Nephron (organoid): Measurements from ENCODE around the gene STX1A.

Experiments
- H3K27ac Mint-ChIP-seq, 3 experiments: 2 replicates each; pipeline ENCODE4 v1.8.0; 2020; ENCODE audit warnings: mixed read lengths in 3 of 3, mild to moderate bottlenecking in 2 of 3, moderate library complexity in 1 of 3
- H3K27me3 Mint-ChIP-seq: 2 replicates; pipeline ENCODE4 v1.8.0; 2021; ENCODE audit warnings: low read depth, mild to moderate bottlenecking, moderate library complexity, mixed read lengths
- H3K36me3 Mint-ChIP-seq: 2 replicates; pipeline ENCODE4 v1.8.0; 2020; ENCODE audit warnings: low read depth, mixed read lengths
- H3K4me1 Mint-ChIP-seq: 2 replicates; pipeline ENCODE4 v1.8.0; 2020; ENCODE audit warnings: mixed read lengths
- H3K4me3 Mint-ChIP-seq, 3 experiments: 2 replicates each; pipeline ENCODE4 v1.8.0; 2020; ENCODE audit warnings: mild to moderate bottlenecking in 3 of 3, mixed read lengths in 3 of 3, moderate library complexity in 2 of 3
- H3K9me3 Mint-ChIP-seq: 2 replicates; pipeline ENCODE4 v1.8.0; 2020; ENCODE audit warnings: mixed read lengths
- TF ChIP-seq, protein P1 (sequence below), 3 experiments: fragments of 200-600 bp; sonication (generic); IDR thresholded peaks; one replicate each; pipeline ENCODE4 v1.5.0; 2021; ENCODE audit warnings: antibody characterized with exemption in 3 of 3; ENCODE audit not compliant: unreplicated experiment in 3 of 3

STX1A gene

DNA sequence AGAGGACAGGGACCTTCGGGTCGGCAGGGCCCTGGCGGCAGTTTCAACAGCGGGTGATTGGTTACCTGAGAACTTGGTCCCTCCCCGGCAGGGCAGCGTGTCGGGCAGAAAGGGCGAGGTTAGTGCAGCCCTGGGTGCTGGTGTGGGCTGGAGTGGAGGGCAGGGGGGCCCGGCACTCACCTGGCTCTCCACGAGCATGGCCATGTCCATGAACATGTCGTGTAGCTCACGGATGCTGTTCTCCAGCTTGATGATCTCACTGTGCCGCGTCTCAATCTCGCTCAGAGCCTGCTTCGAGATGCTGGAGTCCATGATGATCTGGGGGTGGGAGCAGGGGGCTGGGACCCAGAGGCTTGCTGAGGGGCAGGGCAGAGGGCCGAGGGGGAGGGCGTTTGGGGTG lies 16.8 kb downstream of the STX1A start:
- Mint-ChIP-seq H3K36me3 (peaks cover 15% of the 10 kb centered on the region), H3K27ac (peak overlapping the region in 1 of 3 experiments; percentile 6), H3K27me3 (no peaks in the 10 kb centered on the region), H3K9me3 (no peaks in the 10 kb centered on the region), H3K4me3 (no peak overlapping the region), H3K4me1 (peaks cover 40% of the 10 kb centered on the region)
- TF ChIP-seq, protein P1, sequence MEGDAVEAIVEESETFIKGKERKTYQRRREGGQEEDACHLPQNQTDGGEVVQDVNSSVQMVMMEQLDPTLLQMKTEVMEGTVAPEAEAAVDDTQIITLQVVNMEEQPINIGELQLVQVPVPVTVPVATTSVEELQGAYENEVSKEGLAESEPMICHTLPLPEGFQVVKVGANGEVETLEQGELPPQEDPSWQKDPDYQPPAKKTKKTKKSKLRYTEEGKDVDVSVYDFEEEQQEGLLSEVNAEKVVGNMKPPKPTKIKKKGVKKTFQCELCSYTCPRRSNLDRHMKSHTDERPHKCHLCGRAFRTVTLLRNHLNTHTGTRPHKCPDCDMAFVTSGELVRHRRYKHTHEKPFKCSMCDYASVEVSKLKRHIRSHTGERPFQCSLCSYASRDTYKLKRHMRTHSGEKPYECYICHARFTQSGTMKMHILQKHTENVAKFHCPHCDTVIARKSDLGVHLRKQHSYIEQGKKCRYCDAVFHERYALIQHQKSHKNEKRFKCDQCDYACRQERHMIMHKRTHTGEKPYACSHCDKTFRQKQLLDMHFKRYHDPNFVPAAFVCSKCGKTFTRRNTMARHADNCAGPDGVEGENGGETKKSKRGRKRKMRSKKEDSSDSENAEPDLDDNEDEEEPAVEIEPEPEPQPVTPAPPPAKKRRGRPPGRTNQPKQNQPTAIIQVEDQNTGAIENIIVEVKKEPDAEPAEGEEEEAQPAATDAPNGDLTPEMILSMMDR (IDR thresholded peaks at IDR 0.05; ENCODE audit: unreplicated experiment in 3 of 3): no peak

DNA sequence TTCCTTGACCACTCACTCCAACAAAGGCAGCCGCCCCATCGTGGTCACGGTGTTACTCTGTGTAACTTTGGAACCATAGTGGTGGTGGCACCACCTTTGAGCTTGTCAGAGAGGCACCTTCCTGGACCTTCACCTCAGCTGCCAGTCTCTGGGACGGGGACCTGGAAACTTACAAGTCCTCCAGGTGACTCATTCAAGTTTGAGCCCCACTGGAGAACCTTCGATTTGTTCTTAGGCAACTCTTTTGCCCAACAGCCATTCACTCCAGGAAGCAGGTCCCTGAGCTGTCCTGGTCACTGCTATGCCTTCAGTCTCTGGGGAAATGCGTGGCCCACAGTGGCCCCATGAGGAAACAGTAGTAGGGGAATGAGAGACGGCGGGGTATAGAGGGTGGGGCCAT lies 17.2 kb downstream of the STX1A start:
- Mint-ChIP-seq H3K27me3 (no peaks in the 10 kb centered on the region), H3K4me1 (peaks cover 40% of the 10 kb centered on the region), H3K4me3 (no peak overlapping the region), H3K36me3 (peaks cover 18% of the 10 kb centered on the region), H3K9me3 (no peaks in the 10 kb centered on the region), H3K27ac (peak overlapping the region in 2 of 3 experiments; percentile 6 to 48)
- TF ChIP-seq, protein P1 (IDR thresholded peaks at IDR 0.05; ENCODE audit: unreplicated experiment in 3 of 3): no peak

DNA sequence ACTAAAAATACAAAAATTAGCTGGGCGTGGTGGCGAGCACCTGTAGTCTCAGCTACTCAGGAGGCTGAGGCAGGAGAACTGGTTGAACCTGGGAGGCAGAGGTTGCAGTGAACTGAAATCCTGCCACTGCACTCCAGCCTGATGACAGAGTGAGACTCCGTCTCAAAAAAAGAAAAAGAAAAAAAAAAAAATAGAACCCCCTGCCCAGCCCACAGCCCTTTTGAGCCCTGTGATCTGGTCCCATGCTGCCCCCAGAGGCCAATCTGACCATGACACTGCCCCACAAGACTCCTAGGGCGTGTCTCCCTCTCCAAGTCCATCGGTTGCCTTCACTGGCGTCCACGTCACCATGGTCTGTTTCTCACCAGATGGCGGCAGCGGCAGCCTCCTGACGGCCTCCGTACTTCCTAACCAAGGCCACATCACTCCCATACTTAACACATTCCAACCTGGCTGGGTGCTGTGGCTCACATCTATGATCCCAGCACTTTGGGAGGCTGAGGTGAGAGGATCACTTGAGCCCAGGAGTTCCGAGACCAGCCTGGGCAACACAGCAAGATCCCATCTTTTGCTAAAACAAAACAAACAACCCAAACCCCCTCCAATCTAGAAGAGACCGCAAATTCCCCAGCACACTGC lies 18.0 kb downstream of the STX1A start:
- H3K27me3 Mint-ChIP-seq: no peaks in the 10 kb centered on the region
- H3K36me3 Mint-ChIP-seq: peaks cover 26% of the 10 kb centered on the region
- peak overlapping the region; percentile 6 to 56 (median 48) for H3K27ac Mint-ChIP-seq
- H3K9me3 Mint-ChIP-seq: no peaks in the 10 kb centered on the region
- H3K4me1 Mint-ChIP-seq: peaks cover 35% of the 10 kb centered on the region
- H3K4me3 Mint-ChIP-seq: no peak overlapping the region
- TF ChIP-seq, protein P1 (IDR thresholded peaks at IDR 0.05; ENCODE audit: unreplicated experiment in 3 of 3): peak; percentile 47 to 63 (median 56)

DNA sequence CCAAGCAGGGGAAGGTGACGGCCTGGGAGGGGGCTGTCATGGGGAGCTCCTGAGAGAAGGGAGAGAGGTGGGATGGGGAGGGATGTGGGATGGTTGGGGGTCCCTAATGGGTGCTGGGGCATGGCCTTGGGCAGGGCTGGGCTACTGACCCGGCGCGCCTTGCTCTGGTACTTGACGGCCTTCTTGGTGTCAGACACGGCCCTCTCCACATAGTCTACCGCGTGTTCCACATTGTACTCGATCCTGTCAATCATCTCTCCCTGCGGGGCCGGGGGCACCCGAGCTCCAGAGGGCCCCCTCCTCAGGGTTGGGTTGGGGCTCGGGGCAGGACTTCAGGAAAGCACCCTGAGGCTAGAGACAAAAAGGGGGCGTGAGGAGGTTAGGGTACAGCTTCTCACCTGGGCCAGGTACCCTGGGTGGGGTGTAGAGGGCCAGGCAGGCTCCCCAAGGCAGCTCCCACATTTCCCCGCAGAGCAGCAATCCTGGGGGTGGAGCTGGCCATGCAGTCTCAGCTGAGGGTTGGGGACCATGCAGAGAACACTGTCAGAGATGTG lies 18.8 kb downstream of the STX1A start:
- H3K9me3 Mint-ChIP-seq: no peaks in the 10 kb centered on the region
- no peaks in the 10 kb centered on the region for H3K27me3 Mint-ChIP-seq
- TF ChIP-seq, protein P1 (IDR thresholded peaks at IDR 0.05; ENCODE audit: unreplicated experiment in 3 of 3): no peak
- peaks cover 28% of the 10 kb centered on the region for H3K36me3 Mint-ChIP-seq
- H3K4me1 Mint-ChIP-seq: peaks cover 30% of the 10 kb centered on the region
- no peak overlapping the region for H3K27ac Mint-ChIP-seq
- H3K4me3 Mint-ChIP-seq: no peak overlapping the region

DNA sequence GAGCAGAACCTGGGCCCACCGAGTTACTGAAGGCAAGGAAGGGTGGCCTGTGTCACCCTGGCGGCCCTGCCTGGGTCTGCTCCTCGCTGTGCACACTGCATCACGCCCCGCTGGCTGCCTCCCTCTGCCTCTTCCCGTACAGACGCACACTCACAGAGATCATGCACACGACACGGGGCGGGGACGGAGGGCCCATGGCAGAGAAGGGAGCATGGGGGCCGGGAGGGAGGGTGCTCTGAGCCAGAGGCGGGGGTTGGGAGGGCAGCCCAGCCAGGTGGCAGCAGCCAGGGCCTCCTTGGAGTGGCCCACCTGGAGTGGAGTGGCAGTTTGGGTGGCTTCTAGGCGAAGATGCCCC lies 19.4 kb downstream of the STX1A start:
- Mint-ChIP-seq H3K27me3 (no peaks in the 10 kb centered on the region), H3K27ac (no peak overlapping the region), H3K9me3 (no peaks in the 10 kb centered on the region), H3K4me3 (no peak overlapping the region), H3K36me3 (peaks cover 32% of the 10 kb centered on the region), H3K4me1 (peaks cover 24% of the 10 kb centered on the region)
- TF ChIP-seq, protein P1 (IDR thresholded peaks at IDR 0.05; ENCODE audit: unreplicated experiment in 3 of 3): no peak
